Measurements from ENCODE around the gene LSM2.
"Not testable (repeated sequence)": the region's sequence is repeated elsewhere in the genome, so short reads cannot be mapped to it uniquely, and the experiment has no call there.

DNA sequence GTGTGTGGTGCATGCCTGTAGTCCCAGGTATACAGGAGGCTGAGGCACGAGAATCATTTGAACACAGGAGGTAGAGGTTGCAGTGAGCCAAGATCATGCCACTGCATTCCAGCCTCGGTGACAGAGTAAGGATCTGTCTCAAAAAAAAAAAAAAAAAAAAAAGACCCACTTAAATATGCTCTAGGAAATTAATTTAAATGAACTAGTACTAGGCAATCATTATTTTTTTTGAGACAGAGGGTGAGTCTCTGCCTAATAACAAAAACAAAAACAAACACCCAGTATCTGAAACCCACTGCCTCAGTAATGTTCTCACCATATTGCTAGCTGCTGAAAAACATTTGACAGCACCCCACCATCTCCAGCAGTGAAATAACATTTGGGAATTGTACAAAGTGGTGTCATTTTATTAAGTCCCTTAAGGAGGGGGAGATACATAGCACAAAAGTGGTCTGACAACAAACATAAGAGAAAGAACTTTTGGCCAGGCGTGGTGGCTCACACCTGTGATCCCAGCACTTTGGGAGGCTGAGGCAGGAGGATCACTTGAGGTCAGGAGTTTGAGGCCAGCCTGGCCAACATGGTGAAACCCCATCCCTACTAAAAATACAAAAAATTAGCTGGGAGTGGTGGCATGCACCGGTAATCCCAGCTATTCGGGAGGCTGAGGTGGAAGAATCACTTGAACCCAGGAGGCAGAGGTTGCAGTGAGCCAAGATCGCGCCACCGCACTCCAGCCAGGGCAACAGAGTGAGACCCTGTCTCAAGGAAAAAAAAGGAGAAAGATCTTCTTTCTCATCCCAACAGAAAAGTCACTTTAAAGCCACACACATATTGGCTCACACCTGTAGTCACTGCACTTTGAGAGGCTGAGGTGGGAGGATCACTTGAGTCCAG lies 5.5 kb downstream of the LSM2 start:
- TF ChIP-seq, protein P1, sequence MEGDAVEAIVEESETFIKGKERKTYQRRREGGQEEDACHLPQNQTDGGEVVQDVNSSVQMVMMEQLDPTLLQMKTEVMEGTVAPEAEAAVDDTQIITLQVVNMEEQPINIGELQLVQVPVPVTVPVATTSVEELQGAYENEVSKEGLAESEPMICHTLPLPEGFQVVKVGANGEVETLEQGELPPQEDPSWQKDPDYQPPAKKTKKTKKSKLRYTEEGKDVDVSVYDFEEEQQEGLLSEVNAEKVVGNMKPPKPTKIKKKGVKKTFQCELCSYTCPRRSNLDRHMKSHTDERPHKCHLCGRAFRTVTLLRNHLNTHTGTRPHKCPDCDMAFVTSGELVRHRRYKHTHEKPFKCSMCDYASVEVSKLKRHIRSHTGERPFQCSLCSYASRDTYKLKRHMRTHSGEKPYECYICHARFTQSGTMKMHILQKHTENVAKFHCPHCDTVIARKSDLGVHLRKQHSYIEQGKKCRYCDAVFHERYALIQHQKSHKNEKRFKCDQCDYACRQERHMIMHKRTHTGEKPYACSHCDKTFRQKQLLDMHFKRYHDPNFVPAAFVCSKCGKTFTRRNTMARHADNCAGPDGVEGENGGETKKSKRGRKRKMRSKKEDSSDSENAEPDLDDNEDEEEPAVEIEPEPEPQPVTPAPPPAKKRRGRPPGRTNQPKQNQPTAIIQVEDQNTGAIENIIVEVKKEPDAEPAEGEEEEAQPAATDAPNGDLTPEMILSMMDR (IDR thresholded peaks at IDR 0.05): not testable (repeated sequence)
- TF ChIP-seq RAD21 (conservative IDR thresholded peaks at IDR 0.05 in 1 of 2, IDR thresholded peaks at IDR 0.05 in 1 of 2); POLR2A (IDR thresholded peaks at IDR 0.05; ENCODE audit: low read length): not testable (repeated sequence)

Data from A549 (cell line).